Immature natural killer cell (primary cell): ENCODE measurements around the gene SFSWAP. TPM values are rescaled to one million over a fixed set of nuclear protein-coding genes. Genes with fewer than 3 reads are reported as not detected.

ENCODE experiments used
- DNase-seq, 3 donors: peaks; one replicate each; pipeline ENCODE4 v3.0.0; 2022; ENCODE audit warnings: mixed read lengths in 1 of 3
- H3K27ac Mint-ChIP-seq, 6 donors: one replicate each; pipeline ENCODE4 v1.8.0; 2020; ENCODE audit warnings: mixed read lengths in 6 of 6, mild to moderate bottlenecking in 5 of 6, inconsistent platforms in 4 of 6, moderate library complexity in 3 of 6
- H3K27me3 Mint-ChIP-seq, 3 donors: one replicate each; pipeline ENCODE4 v1.8.0; 2020 to 2021; ENCODE audit warnings: low read depth in 3 of 3, mild to moderate bottlenecking in 3 of 3, mixed read lengths in 3 of 3, moderate library complexity in 3 of 3, inconsistent platforms in 1 of 3
- H3K36me3 Mint-ChIP-seq, 3 donors: one replicate each; pipeline ENCODE4 v1.8.0; 2020; ENCODE audit warnings: mixed read lengths in 3 of 3, inconsistent platforms in 2 of 3, mild to moderate bottlenecking in 2 of 3
- H3K4me1 Mint-ChIP-seq, 2 donors: one replicate each; pipeline ENCODE4 v1.8.0; 2020; ENCODE audit warnings: inconsistent platforms in 2 of 2, mild to moderate bottlenecking in 2 of 2, mixed read lengths in 2 of 2, moderate library complexity in 1 of 2
- H3K4me3 Mint-ChIP-seq, 5 donors: one replicate each; pipeline ENCODE4 v1.8.0; 2020; ENCODE audit warnings: mild to moderate bottlenecking in 5 of 5, mixed read lengths in 5 of 5, inconsistent platforms in 3 of 5, moderate library complexity in 3 of 5
- H3K9me3 Mint-ChIP-seq, 6 donors: one replicate each; pipeline ENCODE4 v1.8.0; 2020; ENCODE audit warnings: mild to moderate bottlenecking in 6 of 6, mixed read lengths in 6 of 6, inconsistent platforms in 4 of 6, moderate library complexity in 3 of 6
- polyA plus RNA-seq, 3 donors: library from polyadenylated mRNA; unstranded; fragments of 300-500 nt; fragmentation: Illumina TruSeq; gene quantifications; one replicate each; pipeline ENCODE4 v1.2.3, GENCODE V29; 2021

SFSWAP gene
- polyA plus RNA-seq, 3 donors from 2014 or later, result 6.0 to 26.2 (median 16.6) TPM

DNA sequence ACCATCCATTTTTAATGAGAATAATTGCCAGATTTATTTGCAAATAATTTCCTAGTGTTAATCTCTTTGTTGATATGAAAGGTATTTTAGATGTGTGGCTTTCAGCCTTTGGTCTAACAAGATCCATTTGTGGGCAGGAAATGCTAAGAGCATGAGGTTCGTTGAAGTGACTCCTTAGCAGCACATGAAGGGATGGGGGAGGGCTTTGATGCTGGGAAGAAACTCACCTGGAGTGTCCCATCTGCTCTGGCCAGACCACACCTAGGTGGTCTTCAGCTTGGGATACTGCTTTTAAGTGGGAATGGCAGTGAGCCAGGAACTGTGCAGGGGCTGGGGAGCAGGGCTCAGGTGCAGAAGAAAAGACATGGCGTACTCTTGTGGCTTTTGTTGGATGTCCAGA is 13.6 kb downstream of the SFSWAP start:
- H3K9me3 Mint-ChIP-seq, result no peaks in the 10 kb centered on the region
- no peak overlapping the region for H3K27ac Mint-ChIP-seq
- DNase-seq, result no peak
- H3K36me3 Mint-ChIP-seq, result peaks cover 9 to 60% (median 29%) of the 10 kb centered on the region in 3 donors
- H3K4me3 Mint-ChIP-seq, result no peak overlapping the region
- H3K27me3 Mint-ChIP-seq, result no peaks in the 10 kb centered on the region
- H3K4me1 Mint-ChIP-seq, result peaks cover 6 to 30% of the 10 kb centered on the region in 2 donors

DNA sequence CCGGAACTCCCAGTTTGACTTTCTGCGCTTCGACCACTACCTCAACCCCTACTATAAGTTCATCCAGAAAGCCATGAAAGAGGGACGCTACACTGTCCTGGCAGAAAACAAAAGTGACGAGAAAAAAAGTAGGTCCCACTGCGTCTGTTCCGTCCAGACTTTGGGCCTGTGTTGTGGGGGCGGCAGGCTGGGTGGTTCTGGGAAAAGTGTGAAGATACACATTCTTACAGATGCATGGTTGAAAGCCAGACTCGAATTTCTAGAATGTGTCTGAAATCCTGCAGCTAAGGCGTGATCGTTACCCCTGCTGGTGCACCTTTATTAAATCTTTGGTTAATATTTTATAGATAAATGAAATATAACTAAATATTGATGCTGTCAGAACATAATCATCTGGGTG is 14.6 kb downstream of the SFSWAP start:
- peaks cover 6 to 30% of the 10 kb centered on the region in 2 donors for H3K4me1 Mint-ChIP-seq
- peaks cover 14 to 61% (median 27%) of the 10 kb centered on the region in 3 donors for H3K36me3 Mint-ChIP-seq
- H3K9me3 Mint-ChIP-seq, result no peaks in the 10 kb centered on the region
- H3K27me3 Mint-ChIP-seq, result no peaks in the 10 kb centered on the region
- no peak for DNase-seq
- no peak overlapping the region for H3K27ac Mint-ChIP-seq
- no peak overlapping the region for H3K4me3 Mint-ChIP-seq

DNA sequence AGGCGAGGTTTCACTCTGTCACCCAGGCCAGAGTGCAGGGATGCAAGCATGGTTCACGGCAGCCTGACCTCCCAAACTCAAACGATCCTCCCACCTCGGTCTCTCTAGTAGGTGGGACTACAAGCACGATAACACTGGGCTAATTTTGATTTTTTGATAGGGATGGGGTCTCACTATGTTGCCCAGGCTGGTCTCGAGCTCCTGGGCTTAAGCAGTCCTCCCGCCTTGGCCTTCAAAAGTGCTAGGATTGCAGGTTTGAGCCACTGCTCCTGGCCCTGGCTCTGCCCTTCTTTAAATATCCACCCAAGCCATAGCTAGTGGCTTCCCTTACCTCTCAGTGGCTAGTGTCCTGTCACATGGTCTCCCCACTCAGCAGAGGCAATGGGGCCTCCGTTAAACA is 17.8 kb downstream of the SFSWAP start:
- H3K27me3 Mint-ChIP-seq, result peaks cover 0 to 3% (median 0%) of the 10 kb centered on the region in 3 donors
- no peak overlapping the region for H3K27ac Mint-ChIP-seq
- H3K36me3 Mint-ChIP-seq, result peaks cover 17 to 54% (median 22%) of the 10 kb centered on the region in 3 donors
- DNase-seq, result no peak
- peaks cover 3 to 11% of the 10 kb centered on the region in 2 donors for H3K4me1 Mint-ChIP-seq
- no peaks in the 10 kb centered on the region for H3K9me3 Mint-ChIP-seq
- H3K4me3 Mint-ChIP-seq, result no peak overlapping the region

DNA sequence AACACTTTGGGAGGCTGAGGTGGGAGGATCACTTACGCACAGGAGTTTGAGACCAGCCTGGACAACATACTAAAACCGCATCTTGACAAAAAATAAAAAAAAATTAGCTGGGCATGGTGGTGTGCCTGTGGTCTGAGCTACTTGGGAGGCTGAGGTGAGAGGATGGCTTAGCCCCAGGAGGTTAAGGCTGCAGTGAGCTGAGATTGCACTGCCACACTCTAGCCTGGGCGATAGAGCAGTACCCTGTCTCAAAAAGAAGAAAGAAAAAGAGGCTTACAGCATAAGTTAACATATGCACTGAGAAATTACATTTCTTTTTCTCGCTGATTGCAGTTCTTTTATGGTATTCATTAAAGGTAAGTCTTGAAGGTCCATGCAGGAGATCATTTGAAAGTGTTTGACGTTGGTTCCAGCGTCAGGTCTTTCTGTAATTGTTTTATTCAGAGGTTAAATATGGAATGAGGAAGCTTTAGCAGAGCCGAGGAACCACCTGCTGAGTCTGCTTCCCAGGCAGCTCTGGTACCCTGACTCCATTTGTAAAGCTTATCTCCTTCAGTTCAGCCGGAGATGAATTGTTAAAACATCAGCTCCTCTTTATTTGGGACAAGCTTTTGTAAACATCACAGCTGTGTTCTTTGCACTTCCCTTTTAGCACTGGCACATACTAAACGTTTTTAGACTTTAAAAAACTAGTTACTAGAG is 18.5 kb downstream of the SFSWAP start:
- DNase-seq, result no peak
- Mint-ChIP-seq H3K27me3 (peaks cover 0 to 3% (median 0%) of the 10 kb centered on the region in 3 donors), H3K27ac (no peak overlapping the region), H3K9me3 (no peaks in the 10 kb centered on the region), H3K4me3 (no peak overlapping the region), H3K36me3 (peaks cover 17 to 57% (median 22%) of the 10 kb centered on the region in 3 donors), H3K4me1 (peaks cover 3 to 4% of the 10 kb centered on the region in 2 donors)

DNA sequence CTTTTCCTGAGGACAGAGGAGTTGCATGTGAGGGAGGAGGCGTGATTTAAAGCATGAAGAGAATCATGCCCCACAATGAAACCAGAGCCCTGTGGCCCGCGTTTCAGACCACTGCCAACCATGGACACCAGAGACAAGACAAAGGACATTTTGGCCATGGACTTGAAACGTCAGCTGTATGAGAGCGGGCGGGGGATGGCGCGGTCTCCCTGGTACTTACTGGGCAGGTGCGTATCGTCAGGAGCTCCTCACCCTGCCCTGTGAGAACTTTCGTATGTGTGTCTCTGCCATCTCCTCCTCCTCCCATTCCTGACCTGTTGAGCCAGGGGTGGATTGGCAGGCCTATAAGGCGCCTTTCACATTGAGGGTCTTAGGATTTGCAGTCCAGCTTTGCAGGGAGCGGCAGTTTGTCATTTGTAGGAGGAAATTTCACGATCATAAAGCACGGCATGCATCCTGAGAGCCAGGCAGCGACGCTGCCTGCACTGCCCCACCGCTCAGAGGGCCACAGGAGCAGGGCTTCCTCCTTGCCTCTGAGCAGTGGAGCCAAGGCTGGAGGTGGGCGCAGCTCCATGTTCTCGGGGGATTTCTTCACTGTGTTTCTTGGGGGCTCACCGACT is 22.2 kb downstream of the SFSWAP start:
- Mint-ChIP-seq H3K9me3 (no peaks in the 10 kb centered on the region), H3K36me3 (peaks cover 17 to 47% (median 23%) of the 10 kb centered on the region in 3 donors), H3K27ac (no peak overlapping the region), H3K27me3 (peaks cover 0 to 3% (median 0%) of the 10 kb centered on the region in 3 donors), H3K4me1 (no peaks in the 10 kb centered on the region), H3K4me3 (no peak overlapping the region)
- no peak for DNase-seq

DNA sequence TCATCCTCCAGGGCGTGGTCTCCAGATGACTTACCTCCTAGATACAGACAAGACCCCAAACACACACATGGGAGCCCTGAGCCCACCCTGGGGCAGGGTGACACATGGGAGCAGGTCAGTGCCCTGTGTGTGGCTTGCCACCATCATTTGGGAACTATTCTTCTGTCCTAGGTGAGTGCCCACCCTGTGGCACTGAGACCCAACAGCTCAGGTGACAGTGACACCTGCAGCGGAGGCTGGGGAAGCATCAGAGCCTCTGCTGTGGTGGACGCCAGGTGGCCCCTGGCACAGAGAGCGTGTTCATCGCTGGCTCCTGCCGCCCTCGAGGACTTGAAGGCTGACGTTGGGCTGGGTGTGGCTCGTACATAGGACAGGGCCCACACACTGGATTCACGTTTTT is 23.0 kb downstream of the SFSWAP start:
- no peak overlapping the region for H3K4me3 Mint-ChIP-seq
- no peak overlapping the region for H3K27ac Mint-ChIP-seq
- no peak for DNase-seq
- H3K27me3 Mint-ChIP-seq, result peaks cover 0 to 3% (median 0%) of the 10 kb centered on the region in 3 donors
- peaks cover 17 to 45% (median 24%) of the 10 kb centered on the region in 3 donors for H3K36me3 Mint-ChIP-seq
- H3K9me3 Mint-ChIP-seq, result no peaks in the 10 kb centered on the region
- H3K4me1 Mint-ChIP-seq, result no peaks in the 10 kb centered on the region

DNA sequence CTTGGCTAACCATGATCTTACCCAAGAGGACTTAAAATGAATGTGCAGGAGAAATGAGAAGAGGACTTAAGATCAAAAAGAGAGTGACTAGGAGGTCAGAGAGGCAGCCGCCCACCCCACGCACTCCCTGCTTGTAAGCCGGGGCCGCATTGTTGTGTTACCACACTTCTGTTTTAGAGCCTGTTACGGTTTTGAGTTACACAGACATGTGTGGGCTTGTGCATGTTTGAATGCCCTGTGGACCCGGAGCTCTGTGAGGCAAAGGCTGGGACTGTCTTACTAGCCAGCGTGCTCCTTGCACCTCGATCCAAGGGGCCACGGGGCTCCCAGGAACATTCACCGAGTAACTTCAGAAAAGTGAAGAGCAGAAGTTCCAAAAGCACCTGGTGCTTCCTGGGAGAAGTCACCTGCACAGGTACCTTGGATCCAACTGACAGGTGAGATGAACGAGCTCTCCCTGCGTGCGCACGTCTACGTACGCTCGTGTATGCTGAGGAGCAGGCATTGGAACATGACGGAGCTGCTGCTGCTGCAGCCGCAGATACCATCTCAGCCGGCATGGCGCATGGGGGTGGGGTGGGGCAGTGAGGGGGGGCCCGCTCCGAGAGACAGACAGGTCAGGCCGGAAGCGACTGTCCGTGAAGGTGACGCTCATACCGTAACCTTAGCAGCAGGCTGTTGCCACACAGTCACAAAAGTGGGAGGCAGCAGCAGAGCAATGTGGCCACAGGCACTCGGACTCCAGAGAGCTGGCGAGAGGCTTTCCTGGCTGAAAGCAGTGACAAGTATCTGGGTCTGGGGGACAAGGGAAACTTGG is 23.7 kb downstream of the SFSWAP start:
- Mint-ChIP-seq H3K9me3 (no peaks in the 10 kb centered on the region), H3K27ac (no peak overlapping the region), H3K36me3 (peaks cover 13 to 38% (median 20%) of the 10 kb centered on the region in 3 donors), H3K4me1 (no peaks in the 10 kb centered on the region), H3K4me3 (no peak overlapping the region), H3K27me3 (peaks cover 0 to 3% (median 0%) of the 10 kb centered on the region in 3 donors)
- no peak for DNase-seq

DNA sequence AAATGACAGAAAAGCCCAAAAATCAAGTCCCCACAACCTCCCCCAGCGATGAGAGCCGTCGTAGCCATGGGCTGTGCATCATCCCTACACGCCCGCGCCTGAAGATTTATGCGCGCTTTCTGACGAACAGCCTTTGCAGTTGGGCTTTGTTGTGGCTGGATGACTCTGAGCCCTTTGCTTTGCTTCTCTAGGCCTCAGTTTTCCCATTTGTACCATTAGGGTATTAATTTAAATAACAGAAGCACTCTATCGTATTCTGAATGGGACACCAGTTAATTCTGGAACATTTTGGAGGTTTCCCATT is 24.2 kb downstream of the SFSWAP start:
- Mint-ChIP-seq H3K36me3 (peaks cover 8 to 35% (median 19%) of the 10 kb centered on the region in 3 donors), H3K27ac (no peak overlapping the region), H3K4me3 (no peak overlapping the region), H3K4me1 (no peaks in the 10 kb centered on the region), H3K27me3 (peaks cover 0 to 3% (median 0%) of the 10 kb centered on the region in 3 donors), H3K9me3 (no peaks in the 10 kb centered on the region)
- no peak for DNase-seq

DNA sequence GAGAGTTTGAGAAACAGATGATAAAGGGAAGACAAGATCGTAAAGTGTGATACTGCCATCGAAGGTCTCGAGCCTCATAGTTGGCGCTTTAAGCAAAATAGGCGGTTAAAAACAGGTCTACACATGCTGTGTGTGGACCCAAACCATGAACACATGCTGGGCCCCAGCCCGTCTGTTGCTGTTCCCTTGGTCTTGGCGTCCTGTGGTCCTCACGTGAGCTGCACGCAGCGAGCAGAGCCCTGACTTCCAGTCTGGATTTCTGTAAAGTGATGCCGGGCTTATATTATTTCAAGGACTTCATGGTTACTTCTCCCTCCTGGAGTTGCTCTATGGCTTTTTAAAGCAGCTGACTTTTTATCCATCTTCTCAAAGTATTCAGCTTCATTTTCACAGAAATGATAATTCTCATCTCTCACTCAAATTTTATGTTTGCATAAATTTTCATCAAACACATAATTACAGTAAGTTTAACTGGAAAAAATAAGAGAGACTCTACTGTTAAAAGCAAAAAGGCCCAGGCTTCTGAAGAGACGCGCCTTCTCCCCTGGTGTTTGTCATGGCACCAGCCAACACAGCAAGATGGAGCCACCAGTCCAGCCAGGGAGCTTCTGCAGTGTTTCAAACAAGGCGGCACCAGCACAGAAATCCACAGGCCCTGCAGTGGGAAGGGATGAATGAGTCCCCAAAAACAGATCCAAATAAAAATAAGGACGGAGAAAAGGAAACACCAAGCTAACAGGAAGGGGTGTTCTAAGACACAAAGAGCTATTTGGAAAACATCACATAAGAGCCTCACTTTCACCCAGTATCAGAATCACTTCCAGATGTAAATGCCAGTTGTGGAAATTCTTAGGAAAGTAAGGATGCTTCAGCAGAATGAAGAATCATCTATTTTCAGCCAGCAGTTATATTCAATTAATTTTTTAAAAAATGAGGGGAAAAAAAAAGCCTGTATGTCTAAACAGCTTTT is 24.9 kb downstream of the SFSWAP start:
- DNase-seq, result no peak
- H3K36me3 Mint-ChIP-seq, result peaks cover 8 to 41% (median 22%) of the 10 kb centered on the region in 3 donors
- no peak overlapping the region for H3K27ac Mint-ChIP-seq
- H3K4me1 Mint-ChIP-seq, result no peaks in the 10 kb centered on the region
- peaks cover 0 to 7% (median 0%) of the 10 kb centered on the region in 3 donors for H3K27me3 Mint-ChIP-seq
- H3K4me3 Mint-ChIP-seq, result no peak overlapping the region
- H3K9me3 Mint-ChIP-seq, result no peaks in the 10 kb centered on the region

DNA sequence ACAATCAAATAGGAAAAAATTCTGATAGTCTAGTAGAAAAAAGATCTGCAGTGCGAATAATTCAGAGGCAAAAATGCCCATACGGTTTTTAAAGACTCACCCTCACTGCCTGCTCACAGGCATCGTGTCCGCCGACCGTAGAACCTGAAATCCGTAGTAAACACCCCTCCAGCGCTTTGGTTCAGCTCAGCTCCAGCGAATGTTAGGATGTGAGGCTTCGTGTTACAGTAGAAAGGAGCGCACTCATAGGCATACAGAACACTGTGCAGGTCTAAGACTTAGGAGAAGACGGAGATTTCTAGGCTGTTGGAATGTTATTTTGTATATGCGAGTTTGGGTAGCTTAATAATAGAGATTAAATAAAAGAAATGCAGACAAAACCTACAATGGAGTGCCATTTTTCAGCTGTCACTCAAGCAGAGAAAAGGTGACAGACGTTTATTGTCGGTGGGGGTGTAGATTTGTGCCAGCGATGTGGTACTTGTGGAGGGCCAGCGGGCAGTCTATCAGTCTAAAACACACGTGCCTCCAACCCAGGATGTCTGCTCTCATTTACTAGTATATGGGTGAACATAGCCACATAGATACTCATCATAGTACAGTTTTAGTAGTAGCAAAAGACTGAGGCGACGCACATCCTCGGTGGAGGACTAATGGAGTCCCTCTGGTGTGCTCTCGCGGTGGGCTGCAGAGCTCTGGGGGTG is 25.7 kb downstream of the SFSWAP start:
- Mint-ChIP-seq H3K9me3 (no peaks in the 10 kb centered on the region), H3K36me3 (peaks cover 5 to 35% (median 18%) of the 10 kb centered on the region in 3 donors), H3K27me3 (peaks cover 0 to 5% (median 0%) of the 10 kb centered on the region in 3 donors), H3K4me1 (peaks cover 0 to under 1% of the 10 kb centered on the region in 2 donors), H3K27ac (peak overlapping the region in 2 of 6 donors; percentile 18 to 22), H3K4me3 (no peak overlapping the region)
- DNase-seq, result no peak

DNA sequence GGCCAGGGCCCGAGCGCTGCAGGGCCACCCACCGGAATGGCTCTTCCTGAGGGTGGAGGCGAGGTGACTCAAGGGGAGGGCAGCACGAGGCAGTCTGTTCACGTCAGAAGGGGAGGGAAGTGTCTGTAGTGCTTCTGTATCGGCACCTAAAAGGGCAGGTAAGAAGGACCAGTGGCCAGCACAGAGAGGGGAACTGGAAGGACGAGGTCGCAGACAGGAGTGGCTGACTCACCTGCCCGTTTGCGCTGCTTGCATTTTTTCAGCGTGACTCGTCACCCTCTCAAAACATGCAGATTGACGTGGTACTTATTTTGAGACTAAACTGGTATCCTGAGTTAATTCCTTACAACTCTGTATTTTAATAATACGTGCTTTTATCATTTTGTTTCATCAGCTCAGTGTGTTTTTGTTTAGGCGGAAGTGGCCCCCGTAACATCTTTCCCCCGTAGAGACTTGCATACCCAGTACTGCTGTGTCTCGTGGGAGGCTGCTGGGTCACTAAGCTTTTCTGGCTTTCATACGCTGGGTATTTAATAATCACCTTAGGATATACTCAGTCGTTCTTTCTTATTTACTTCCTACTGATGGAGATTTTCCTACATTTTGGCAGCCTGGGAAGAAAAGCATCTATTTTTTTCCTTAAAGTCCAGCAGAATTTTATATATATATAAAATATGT is 26.4 kb downstream of the SFSWAP start:
- no peaks in the 10 kb centered on the region for H3K9me3 Mint-ChIP-seq

DNA sequence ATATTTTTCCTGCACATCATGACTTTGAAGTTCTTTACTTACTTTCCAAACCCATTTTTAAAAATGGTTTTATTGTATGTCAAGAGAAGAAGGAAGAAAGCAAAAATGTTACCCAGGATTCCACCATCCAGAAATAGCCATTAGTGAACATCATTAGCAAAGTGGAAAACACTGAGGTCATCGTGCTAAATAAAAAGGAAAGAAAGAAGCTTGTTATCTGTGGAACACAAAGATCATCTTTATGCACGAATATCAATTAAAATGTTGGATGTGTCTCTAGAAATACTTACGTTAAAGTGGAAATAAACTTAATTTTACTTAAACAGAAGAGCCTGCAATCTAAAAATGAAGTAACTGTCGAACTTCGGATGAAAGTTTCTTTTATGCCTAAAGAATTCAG is 27.3 kb downstream of the SFSWAP start:
- Mint-ChIP-seq H3K27ac (no peak overlapping the region), H3K36me3 (peaks cover 11 to 42% (median 26%) of the 10 kb centered on the region in 3 donors), H3K4me3 (no peak overlapping the region), H3K27me3 (peaks cover 0 to 5% (median 0%) of the 10 kb centered on the region in 3 donors), H3K4me1 (peaks cover 0 to 6% of the 10 kb centered on the region in 2 donors), H3K9me3 (peaks cover 0 to 2% (median 0%) of the 10 kb centered on the region in 6 donors)
- no peak for DNase-seq

More for the DNA sequence above, 26.4 kb downstream of the SFSWAP start:
- no peak overlapping the region for H3K27ac Mint-ChIP-seq
- no peak for DNase-seq
- H3K36me3 Mint-ChIP-seq, result peaks cover 7 to 39% (median 22%) of the 10 kb centered on the region in 3 donors
- H3K4me3 Mint-ChIP-seq, result no peak overlapping the region
- H3K4me1 Mint-ChIP-seq, result peaks cover 0 to 6% of the 10 kb centered on the region in 2 donors
- H3K27me3 Mint-ChIP-seq, result peaks cover 0 to 5% (median 0%) of the 10 kb centered on the region in 3 donors
